ENCODE data around the gene C1QTNF1.

The C1QTNF1 gene

DNA sequence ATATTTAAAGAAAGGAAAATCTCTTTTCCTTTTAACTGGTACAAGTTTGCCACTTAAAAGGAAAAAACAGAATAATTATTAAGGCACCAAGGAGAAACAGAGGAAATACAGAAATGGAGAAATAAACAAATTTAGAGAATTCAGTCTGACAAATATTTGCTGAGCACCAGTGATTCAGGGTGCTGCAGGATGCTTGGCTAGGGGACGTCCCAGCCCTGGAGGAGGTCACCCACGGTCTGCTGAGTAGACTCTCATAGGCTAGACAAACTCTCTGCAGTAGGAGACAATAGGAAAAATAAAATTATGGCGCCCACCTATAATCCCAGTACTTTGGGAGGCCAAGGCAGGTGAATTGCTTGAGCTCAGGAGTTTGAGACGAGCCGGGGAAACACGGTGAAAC, 15.9 kb downstream of the C1QTNF1 start:
- no peaks in the 10 kb centered on the region for H3F3A ChIP-seq (ENCODE audit: insufficient read depth, low read length)
- H3K27me3 ChIP-seq (replicated peaks; ENCODE audit: insufficient read depth, low read length) = peaks cover 82% of the 10 kb centered on the region
- H3K9me2 ChIP-seq (replicated peaks; ENCODE audit: insufficient read depth, low read length) = no peaks in the 10 kb centered on the region
- H3K9me3 ChIP-seq (replicated peaks; ENCODE audit: insufficient read depth, low read length) = no peaks in the 10 kb centered on the region
- no peaks in the 10 kb centered on the region for H3K36me3 ChIP-seq (replicated peaks; ENCODE audit: insufficient read depth, low read length)
- H2AFZ ChIP-seq (ENCODE audit: low read length) = no peak overlapping the region
- no peak overlapping the region for H3K9ac ChIP-seq (ENCODE audit: low read length)
- no peak for DNase-seq
- no peak overlapping the region for H3K4me3 ChIP-seq (ENCODE audit: low read length)
- no peak overlapping the region for H3K27ac ChIP-seq (ENCODE audit: low read length)
- H3K79me2 ChIP-seq (ENCODE audit: low read length) = no peaks in the 10 kb centered on the region
- H3K4me1 ChIP-seq (ENCODE audit: low read length) = no peaks in the 10 kb centered on the region
- no peak overlapping the region for H3K4me2 ChIP-seq (ENCODE audit: low read depth, low read length)
- H4K20me1 ChIP-seq (ENCODE audit: insufficient read depth, low read length) = no peaks in the 10 kb centered on the region
- no peak for TF ChIP-seq EZH2phosphoT487 (IDR thresholded peaks at IDR 0.05; ENCODE audit: low read length)
- TF ChIP-seq EZH2 (optimal IDR thresholded peaks at IDR 0.05; ENCODE audit: low read depth, low read length) = no peak
- TF ChIP-seq, protein P1, sequence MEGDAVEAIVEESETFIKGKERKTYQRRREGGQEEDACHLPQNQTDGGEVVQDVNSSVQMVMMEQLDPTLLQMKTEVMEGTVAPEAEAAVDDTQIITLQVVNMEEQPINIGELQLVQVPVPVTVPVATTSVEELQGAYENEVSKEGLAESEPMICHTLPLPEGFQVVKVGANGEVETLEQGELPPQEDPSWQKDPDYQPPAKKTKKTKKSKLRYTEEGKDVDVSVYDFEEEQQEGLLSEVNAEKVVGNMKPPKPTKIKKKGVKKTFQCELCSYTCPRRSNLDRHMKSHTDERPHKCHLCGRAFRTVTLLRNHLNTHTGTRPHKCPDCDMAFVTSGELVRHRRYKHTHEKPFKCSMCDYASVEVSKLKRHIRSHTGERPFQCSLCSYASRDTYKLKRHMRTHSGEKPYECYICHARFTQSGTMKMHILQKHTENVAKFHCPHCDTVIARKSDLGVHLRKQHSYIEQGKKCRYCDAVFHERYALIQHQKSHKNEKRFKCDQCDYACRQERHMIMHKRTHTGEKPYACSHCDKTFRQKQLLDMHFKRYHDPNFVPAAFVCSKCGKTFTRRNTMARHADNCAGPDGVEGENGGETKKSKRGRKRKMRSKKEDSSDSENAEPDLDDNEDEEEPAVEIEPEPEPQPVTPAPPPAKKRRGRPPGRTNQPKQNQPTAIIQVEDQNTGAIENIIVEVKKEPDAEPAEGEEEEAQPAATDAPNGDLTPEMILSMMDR (IDR thresholded peaks at IDR 0.05; ENCODE audit: low read length) = no peak

DNA sequence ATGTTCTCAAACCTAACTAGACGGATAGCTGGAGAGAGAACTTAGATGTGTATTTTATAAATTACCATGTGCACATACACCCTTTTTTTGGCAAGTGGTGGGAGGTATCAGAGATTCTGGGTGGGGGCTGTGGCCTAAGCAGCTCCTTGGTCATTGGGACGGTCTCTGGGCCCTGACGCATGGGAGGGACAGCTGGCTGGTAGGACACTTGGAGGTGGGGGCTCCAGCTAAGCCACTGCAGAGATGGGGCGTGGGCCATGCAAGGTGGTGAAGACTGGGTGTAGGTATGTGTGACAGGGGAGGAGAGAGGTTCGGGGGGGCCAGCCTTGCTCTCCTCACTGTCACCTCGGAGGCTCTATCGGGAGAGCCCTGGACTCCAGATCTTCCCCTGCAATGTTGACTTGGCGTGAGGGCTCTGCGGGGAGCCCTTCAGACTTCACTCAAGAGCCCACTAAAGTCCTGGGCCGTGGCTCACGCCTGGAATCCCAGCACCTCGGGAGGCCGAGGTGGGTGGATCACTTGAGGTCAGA, 17.1 kb downstream of the C1QTNF1 start:
- no peak overlapping the region for H3K4me2 ChIP-seq (ENCODE audit: low read depth, low read length)
- H3K27ac ChIP-seq (ENCODE audit: low read length) = no peak overlapping the region

DNA sequence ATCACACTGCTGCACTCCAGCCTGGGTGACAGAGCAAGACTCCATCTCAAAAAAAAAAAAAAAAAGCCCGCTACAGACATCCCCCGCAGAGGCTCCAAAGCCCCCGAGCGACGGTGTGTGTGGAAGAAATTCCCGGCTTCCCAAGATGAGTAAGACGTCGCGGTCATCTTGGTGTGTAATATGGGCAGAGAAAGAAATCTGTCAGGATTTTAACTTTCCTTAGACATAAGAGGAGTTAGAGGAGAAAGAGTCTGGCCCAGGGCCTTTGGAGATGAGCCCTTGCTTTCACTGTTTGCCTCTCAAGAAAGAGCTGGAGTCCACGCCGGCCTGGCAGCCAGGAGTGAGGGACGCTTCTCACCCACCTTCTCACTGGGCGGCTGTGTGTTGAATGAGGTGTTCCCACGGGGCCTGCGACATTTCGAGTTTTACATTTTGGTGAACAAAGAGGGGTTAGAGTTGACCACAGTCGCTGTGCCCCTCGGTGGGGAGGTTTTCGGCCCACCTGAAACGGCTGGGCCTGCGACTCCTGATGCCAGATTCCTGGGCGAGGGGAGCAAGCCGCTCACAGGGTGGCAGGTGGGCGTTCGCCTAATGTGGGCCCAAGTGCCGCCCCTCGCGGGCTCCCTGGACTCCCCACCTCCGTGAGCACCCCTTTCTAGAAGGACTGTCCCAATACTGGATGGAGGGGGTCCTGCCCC, 17.9 kb downstream of the C1QTNF1 start:
- no peaks in the 10 kb centered on the region for H3K9me3 ChIP-seq (replicated peaks; ENCODE audit: insufficient read depth, low read length)
- H3K9ac ChIP-seq (ENCODE audit: low read length) = no peak overlapping the region
- no peaks in the 10 kb centered on the region for H4K20me1 ChIP-seq (ENCODE audit: insufficient read depth, low read length)
- no peak for DNase-seq
- H3K4me3 ChIP-seq (ENCODE audit: low read length) = no peak overlapping the region
- no peaks in the 10 kb centered on the region for H3K79me2 ChIP-seq (ENCODE audit: low read length)
- H3K4me1 ChIP-seq (ENCODE audit: low read length) = no peaks in the 10 kb centered on the region
- H3K27ac ChIP-seq (ENCODE audit: low read length) = no peak overlapping the region
- H2AFZ ChIP-seq (ENCODE audit: low read length) = no peak overlapping the region
- no peaks in the 10 kb centered on the region for H3K36me3 ChIP-seq (replicated peaks; ENCODE audit: insufficient read depth, low read length)
- H3F3A ChIP-seq (ENCODE audit: insufficient read depth, low read length) = no peaks in the 10 kb centered on the region
- no peak overlapping the region for H3K4me2 ChIP-seq (ENCODE audit: low read depth, low read length)
- TF ChIP-seq EZH2 (optimal IDR thresholded peaks at IDR 0.05; ENCODE audit: low read depth, low read length) (no peak), EZH2phosphoT487 (IDR thresholded peaks at IDR 0.05; ENCODE audit: low read length) (no peak)
- TF ChIP-seq, protein P1 (IDR thresholded peaks at IDR 0.05; ENCODE audit: low read length) = no peak
- no peaks in the 10 kb centered on the region for H3K9me2 ChIP-seq (replicated peaks; ENCODE audit: insufficient read depth, low read length)
- peaks cover 83% of the 10 kb centered on the region for H3K27me3 ChIP-seq (replicated peaks; ENCODE audit: insufficient read depth, low read length)

More for the DNA sequence above, 17.1 kb downstream of the C1QTNF1 start:
- no peaks in the 10 kb centered on the region for H3K4me1 ChIP-seq (ENCODE audit: low read length)
- TF ChIP-seq, protein P1 (IDR thresholded peaks at IDR 0.05; ENCODE audit: low read length) = no peak
- no peak for TF ChIP-seq EZH2phosphoT487 (IDR thresholded peaks at IDR 0.05; ENCODE audit: low read length)
- no peak for TF ChIP-seq EZH2 (optimal IDR thresholded peaks at IDR 0.05; ENCODE audit: low read depth, low read length)
- no peaks in the 10 kb centered on the region for H3K9me3 ChIP-seq (replicated peaks; ENCODE audit: insufficient read depth, low read length)
- H3F3A ChIP-seq (ENCODE audit: insufficient read depth, low read length) = no peaks in the 10 kb centered on the region
- H3K36me3 ChIP-seq (replicated peaks; ENCODE audit: insufficient read depth, low read length) = no peaks in the 10 kb centered on the region
- H2AFZ ChIP-seq (ENCODE audit: low read length) = no peak overlapping the region
- H3K9me2 ChIP-seq (replicated peaks; ENCODE audit: insufficient read depth, low read length) = no peaks in the 10 kb centered on the region
- no peak overlapping the region for H3K4me3 ChIP-seq (ENCODE audit: low read length)
- H3K79me2 ChIP-seq (ENCODE audit: low read length) = no peaks in the 10 kb centered on the region
- no peak overlapping the region for H3K9ac ChIP-seq (ENCODE audit: low read length)
- no peaks in the 10 kb centered on the region for H4K20me1 ChIP-seq (ENCODE audit: insufficient read depth, low read length)
- H3K27me3 ChIP-seq (replicated peaks; ENCODE audit: insufficient read depth, low read length) = peaks cover 83% of the 10 kb centered on the region
- no peak for DNase-seq
